GM18861 (cell line): ENCODE data around the gene SPOP.
"Not testable (repeated sequence)": the region's sequence is repeated elsewhere in the genome, so short reads cannot be mapped to it uniquely, and the experiment has no call there.

ENCODE experiments used
- ATAC-seq: cut with Tn5 transposase; IDR thresholded peaks from one replicate; pipeline ENCODE4 v1.9.1; 2021; ENCODE audit not compliant: unreplicated experiment

Gene SPOP

GRCh38 chr17:49696233-49696761 lies 18.4 kb upstream of the SPOP start:
- no peak for ATAC-seq

DNA sequence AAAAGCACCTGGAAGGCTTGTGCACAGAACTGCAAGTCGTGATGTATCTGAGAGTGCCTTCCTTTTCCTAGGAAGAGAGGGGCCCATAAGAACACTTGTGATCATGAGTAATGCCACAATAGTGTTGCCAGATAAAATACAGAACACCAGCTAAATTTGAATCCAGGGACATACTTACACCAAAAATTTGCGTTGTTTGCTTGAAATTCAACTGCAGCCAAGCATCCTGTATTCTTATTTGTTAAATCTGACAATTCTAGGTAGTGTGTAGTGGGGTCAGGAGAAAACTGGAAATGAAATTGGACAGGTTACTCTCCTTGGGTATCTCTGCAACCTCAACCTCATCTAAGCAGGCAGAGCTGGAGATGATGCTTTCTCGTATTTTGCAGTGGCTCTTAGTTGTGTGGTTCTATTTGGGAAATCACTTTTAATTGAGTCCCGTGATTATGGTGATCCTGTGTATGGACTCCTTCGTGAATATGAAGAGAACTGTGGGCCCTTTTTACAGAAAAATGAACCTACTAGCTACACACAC lies 17.9 kb upstream of the SPOP start:
- no peak for ATAC-seq

GRCh38 chr17:49694847-49695697 lies 17.2 kb upstream of the SPOP start:
- no peak for ATAC-seq

GRCh38 chr17:49692751-49693150 lies 14.9 kb upstream of the SPOP start:
- no peak for ATAC-seq

- ATAC-seq = no peak
These were observed 13.8 kb upstream of the SPOP start for GRCh38 chr17:49691677-49692191.

DNA sequence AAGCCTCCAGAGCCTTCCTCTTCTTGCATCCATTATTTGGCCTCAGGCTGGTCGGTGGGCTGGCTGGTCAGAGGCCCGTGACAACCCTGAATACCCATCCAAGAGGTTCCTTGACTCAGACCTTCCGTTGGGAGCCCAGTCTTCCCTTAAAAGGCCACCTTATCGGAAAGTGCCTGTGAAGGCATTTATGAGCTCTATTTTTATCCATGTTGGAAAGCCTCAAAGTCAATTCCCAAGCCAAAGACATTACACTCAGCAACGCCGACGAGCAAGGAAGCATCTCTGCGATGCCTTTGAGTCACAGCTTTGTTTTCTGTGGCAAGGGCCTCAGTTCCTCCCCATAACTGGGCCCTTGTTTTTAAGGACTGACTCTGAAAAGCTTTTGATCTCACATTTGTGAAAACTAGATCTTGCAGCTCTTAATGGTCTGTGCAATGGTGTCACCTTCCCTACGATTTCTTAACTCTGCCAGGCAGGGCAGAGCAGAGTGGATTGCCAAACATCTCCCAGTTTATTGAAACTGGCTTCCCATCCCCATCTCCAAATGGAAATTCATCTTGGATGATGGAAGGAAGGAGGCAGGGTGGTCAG lies 13.3 kb upstream of the SPOP start:
- ATAC-seq = no peak

DNA sequence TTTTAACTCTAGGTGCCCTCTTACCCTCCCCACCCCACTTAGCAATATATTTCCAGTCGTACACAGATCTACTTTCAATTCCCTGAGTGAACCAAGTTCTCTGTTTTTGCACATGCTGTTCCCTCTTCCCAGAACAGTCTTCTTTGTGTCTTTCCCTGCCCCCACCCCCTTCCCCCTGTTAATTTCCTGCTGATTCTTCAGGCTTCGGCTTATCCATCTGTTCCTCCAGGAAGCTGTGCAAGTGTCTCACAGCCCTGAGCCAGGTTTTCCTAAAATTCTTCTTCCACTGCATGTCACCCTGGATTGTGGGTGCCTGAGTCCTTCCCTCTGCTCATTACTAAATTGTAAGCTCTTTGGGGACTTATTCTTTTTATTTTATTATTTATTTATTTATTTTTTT lies 12.4 kb upstream of the SPOP start:
- no peak for ATAC-seq

- ATAC-seq = no peak
These were observed 11.0 kb upstream of the SPOP start for GRCh38 chr17:49688848-49689247.

- no peak for ATAC-seq
These were observed 10.1 kb upstream of the SPOP start for GRCh38 chr17:49687878-49688491.

DNA sequence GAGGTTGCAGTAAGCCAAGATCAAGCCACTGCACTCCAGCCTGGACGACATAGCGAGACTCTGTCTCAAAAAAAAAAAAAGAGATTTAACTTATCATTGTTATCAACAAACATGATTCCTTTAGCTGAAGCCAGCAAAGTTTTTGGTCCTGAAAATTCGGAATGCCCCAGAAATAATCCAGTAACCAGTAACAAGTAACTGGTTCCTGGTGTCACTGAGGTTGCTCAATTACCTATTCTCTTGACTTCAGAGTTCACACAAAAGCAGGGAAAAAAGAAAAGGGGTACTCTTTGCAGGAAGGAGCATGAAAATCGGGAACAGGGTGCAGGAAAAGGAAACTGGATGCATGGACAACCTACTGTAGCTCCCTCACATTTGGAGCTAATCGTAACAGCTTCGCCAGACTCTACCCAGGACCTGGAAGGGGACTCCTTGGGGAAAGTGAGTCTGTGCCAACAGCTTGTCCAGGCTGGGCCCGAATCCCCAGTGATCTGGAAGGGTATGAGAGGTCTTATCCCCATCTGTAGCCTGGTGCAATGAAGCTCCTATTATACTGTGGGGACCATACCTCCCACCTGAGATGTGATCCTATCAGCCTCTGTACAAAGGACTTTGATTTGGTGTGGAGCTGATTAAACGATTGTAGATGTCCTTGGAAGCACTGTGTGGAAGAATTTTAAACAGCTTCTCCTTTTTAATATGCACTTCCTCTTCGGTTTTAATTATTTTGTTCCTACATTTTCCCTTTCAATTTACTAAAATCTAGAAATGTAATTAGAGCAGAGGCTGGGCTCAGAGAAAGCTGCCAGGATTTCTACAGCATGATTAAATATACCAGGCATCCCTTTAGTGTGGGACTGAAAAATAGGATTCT lies 3.4 kb upstream of the SPOP start:
- no peak for ATAC-seq

DNA sequence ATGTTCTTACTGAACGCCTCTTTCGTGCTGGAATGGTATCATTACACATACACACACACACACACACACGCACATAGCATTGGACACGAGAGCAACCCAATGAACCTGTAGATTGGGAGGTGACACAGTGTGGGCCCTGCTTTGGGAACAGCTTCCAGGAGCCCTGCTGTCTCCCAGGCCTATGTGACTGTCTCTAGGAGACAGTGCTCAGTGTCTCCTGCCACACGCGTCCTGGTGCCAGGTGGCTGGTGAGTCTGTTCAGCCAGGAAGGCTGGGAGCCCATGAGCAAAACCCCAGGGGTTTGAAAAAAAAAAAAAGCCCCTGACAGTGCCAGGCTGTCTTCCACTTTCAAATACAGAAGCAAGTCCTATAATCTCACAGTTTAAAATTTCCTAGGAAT lies 2.4 kb upstream of the SPOP start:
- no peak for ATAC-seq

DNA sequence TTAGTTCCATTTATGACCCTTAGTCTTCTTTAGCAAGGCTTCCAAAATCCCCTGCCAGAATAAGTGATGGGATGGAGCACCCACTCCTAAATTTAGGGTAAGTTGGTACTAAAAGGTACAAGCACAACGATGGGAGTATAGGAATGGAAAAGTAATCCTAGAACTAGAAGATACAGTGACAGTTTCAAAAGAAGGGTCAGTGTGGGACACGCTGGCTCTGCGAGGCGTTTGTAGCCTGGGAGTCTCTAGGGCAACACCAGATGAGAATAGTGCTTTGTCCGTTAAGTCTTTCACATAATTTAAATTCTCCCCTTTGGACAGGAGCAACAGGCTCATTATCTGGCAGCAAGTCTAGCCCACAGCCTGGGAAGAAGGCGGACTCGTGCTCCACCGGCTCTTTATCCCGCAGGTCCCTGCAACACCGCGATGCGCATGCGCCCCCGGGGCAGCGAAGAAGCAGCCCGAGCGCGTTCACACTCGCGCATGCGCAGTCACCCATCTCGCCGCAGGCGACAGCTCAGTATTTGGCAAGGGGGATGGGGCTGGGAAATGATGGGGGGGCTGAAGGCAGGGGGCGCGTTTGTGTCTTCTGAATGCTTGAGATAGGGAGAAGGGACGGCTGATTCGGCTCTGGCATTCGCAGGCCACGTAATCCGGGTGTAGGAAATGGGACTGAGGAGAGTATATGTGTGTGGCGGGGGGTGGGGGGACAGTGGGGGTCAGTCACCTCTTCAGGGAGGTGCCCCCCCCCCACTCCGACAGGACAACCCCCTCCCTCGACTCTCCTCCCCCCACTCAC lies 564 bp downstream of the SPOP start:
- ATAC-seq = peak; percentile 44

- peak; percentile 61 for ATAC-seq
These were observed 1.5 kb downstream of the SPOP start for GRCh38 chr17:49676276-49676868.

DNA sequence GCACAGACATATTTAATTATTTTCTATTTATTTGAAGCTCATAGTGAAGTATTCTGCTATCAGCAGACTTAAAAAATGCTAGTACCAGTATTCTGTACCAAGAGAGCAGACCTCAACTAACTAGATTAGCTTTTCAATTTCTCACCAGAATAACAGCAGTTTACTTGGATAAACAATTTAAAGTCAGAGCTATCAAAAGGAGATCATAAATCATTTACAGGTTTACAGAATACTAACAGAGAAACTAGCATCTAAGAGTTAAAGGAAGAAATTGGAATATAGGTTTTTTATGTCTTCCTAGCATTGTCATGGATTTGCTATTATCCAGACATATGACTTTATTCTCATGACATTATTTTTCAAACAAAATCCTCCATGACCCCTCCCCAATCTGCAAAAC lies 3.4 kb downstream of the SPOP start:
- no peak for ATAC-seq

DNA sequence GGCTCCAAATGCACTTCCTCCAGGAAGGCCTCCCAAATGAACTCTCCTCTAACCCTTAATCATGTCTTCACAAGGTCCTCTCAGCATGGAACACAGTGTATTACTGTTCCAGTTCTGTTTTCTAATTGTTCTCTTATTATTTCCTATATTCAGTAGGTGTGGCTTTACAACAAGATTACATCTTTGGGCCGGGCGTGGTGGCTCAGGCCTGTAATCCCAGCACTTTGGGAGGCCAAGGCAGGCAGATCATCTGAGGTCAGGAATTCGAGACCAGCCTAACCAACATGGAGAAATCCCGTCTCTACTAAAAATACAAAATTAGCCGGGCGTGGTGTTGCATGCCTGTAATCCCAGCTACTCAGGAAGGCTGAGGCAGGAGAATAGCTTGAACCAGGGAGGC lies 4.2 kb downstream of the SPOP start:
- not testable (repeated sequence) for ATAC-seq

- no peak for ATAC-seq
These were observed 7.3 kb downstream of the SPOP start for GRCh38 chr17:49670641-49671040.

DNA sequence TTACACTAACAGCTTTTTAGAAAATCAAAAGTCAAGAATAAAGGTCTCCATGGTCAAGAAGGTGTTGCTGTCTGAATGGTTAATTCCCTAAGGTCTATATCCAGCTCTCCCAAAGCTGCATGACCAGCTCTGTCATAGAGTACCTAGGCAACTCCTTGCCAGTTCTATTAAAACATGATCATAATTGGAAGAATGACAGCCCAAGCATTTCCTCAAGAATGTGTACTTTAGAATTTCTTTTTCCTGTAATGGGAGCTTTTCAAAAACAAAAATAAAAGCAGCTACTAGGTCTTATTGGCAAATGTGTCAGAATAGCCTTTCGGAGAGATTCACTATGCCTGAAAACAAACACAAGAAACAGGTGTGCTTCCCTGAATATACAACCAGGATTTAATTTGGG lies 7.9 kb downstream of the SPOP start:
- no peak for ATAC-seq

GRCh38 chr17:49667854-49668253 lies 10.0 kb downstream of the SPOP start:
- no peak for ATAC-seq

GRCh38 chr17:49664706-49665211 lies 13.1 kb downstream of the SPOP start:
- ATAC-seq = no peak
